HUES6 (cell line): Measurements from ENCODE around the gene CAVIN4.
A peak's percentile ranks its signal among the peaks of the same experiment; 100 is the strongest.

Source experiments
- H3K27ac ChIP-seq: 2 replicates; pipeline ENCODE4 v1.7.0; 2013; ENCODE audit warnings: low read depth, mild to moderate bottlenecking, low read length, inconsistent platforms
- H3K27me3 ChIP-seq: 2 replicates; pipeline ENCODE4 v1.6.1; 2013; ENCODE audit warnings: low read length; ENCODE audit not compliant: control insufficient read depth, insufficient read depth
- H3K36me3 ChIP-seq: 2 replicates; pipeline ENCODE4 v1.6.1; 2013; ENCODE audit warnings: low read length; ENCODE audit not compliant: control insufficient read depth, insufficient read depth
- H3K4me1 ChIP-seq: 2 replicates; pipeline ENCODE4 v1.6.1; 2013; ENCODE audit warnings: low read length; ENCODE audit not compliant: control insufficient read depth, insufficient read depth
- H3K4me3 ChIP-seq: 2 replicates; pipeline ENCODE4 v1.5.1; 2013; ENCODE audit warnings: low read depth, low read length
- H3K9ac ChIP-seq: one replicate; pipeline ENCODE4 v1.6.1; 2013; ENCODE audit warnings: mild to moderate bottlenecking, low read length
- H3K9me3 ChIP-seq: 2 replicates; pipeline ENCODE4 v1.6.1; 2013; ENCODE audit warnings: low read depth, low read length; ENCODE audit not compliant: control insufficient read depth, insufficient read depth

The CAVIN4 gene

GRCh38 chr9:100590481-100590880 is 12.6 kb downstream of the CAVIN4 start:
- Histone ChIP-seq H3K4me3 (no peak overlapping the region), H3K9ac (no peak overlapping the region), H3K4me1 (peaks cover 3% of the 10 kb centered on the region; the same call in 1 of the 2 replicates), H3K9me3 (no peaks in the 10 kb centered on the region), H3K36me3 (peaks cover 22% of the 10 kb centered on the region), H3K27me3 (no peaks in the 10 kb centered on the region), H3K27ac (no peak overlapping the region)

GRCh38 chr9:100591139-100591538 is 13.3 kb downstream of the CAVIN4 start:
- H3K27ac ChIP-seq: no peak overlapping the region
- no peak overlapping the region for H3K9ac ChIP-seq
- H3K4me1 ChIP-seq: peaks cover 4% of the 10 kb centered on the region; the same call in 1 of the 2 replicates
- H3K9me3 ChIP-seq: no peaks in the 10 kb centered on the region
- H3K36me3 ChIP-seq: peaks cover 16% of the 10 kb centered on the region
- H3K4me3 ChIP-seq: no peak overlapping the region
- H3K27me3 ChIP-seq: no peaks in the 10 kb centered on the region

- Histone ChIP-seq H3K4me1 (peaks cover 4% of the 10 kb centered on the region; the same call in 1 of the 2 replicates), H3K9me3 (no peaks in the 10 kb centered on the region), H3K36me3 (peaks cover 10% of the 10 kb centered on the region), H3K27ac (no peak overlapping the region), H3K4me3 (no peak overlapping the region), H3K27me3 (no peaks in the 10 kb centered on the region), H3K9ac (no peak overlapping the region)
These were observed 13.9 kb downstream of the CAVIN4 start for GRCh38 chr9:100591639-100592412.

- H3K9ac ChIP-seq: no peak overlapping the region
- no peaks in the 10 kb centered on the region for H3K36me3 ChIP-seq
- peaks cover 17% of the 10 kb centered on the region for H3K4me1 ChIP-seq
- no peak overlapping the region for H3K27ac ChIP-seq
- no peaks in the 10 kb centered on the region for H3K9me3 ChIP-seq
- no peaks in the 10 kb centered on the region for H3K27me3 ChIP-seq
- H3K4me3 ChIP-seq: no peak overlapping the region
These were observed 17.7 kb downstream of the CAVIN4 start for GRCh38 chr9:100595391-100596199.

- Histone ChIP-seq H3K36me3 (no peaks in the 10 kb centered on the region), H3K4me3 (no peak overlapping the region), H3K9ac (no peak overlapping the region), H3K27ac (no peak overlapping the region), H3K4me1 (peaks cover 21% of the 10 kb centered on the region), H3K27me3 (no peaks in the 10 kb centered on the region), H3K9me3 (no peaks in the 10 kb centered on the region)
These were observed 19.4 kb downstream of the CAVIN4 start for GRCh38 chr9:100597236-100597635.

GRCh38 chr9:100598641-100599145 is 20.8 kb downstream of the CAVIN4 start:
- no peaks in the 10 kb centered on the region for H3K9me3 ChIP-seq
- H3K36me3 ChIP-seq: no peaks in the 10 kb centered on the region
- H3K9ac ChIP-seq: no peak overlapping the region
- peaks cover 24% of the 10 kb centered on the region for H3K4me1 ChIP-seq
- H3K27ac ChIP-seq: no peak overlapping the region
- H3K4me3 ChIP-seq: peak overlapping the region; percentile 55
- no peaks in the 10 kb centered on the region for H3K27me3 ChIP-seq

- no peak overlapping the region for H3K4me3 ChIP-seq
- H3K36me3 ChIP-seq: no peaks in the 10 kb centered on the region
- H3K27me3 ChIP-seq: no peaks in the 10 kb centered on the region
- no peak overlapping the region for H3K9ac ChIP-seq
- no peak overlapping the region for H3K27ac ChIP-seq
- H3K9me3 ChIP-seq: no peaks in the 10 kb centered on the region
- peaks cover 21% of the 10 kb centered on the region for H3K4me1 ChIP-seq
These were observed 22.7 kb downstream of the CAVIN4 start for GRCh38 chr9:100600521-100601079.

- Histone ChIP-seq H3K4me3 (no peak overlapping the region), H3K9ac (no peak overlapping the region), H3K27ac (no peak overlapping the region), H3K27me3 (no peaks in the 10 kb centered on the region), H3K4me1 (peaks cover 21% of the 10 kb centered on the region), H3K36me3 (no peaks in the 10 kb centered on the region), H3K9me3 (no peaks in the 10 kb centered on the region)
These were observed 23.3 kb downstream of the CAVIN4 start for GRCh38 chr9:100601216-100601615.

- H3K4me3 ChIP-seq: no peak overlapping the region
- no peaks in the 10 kb centered on the region for H3K36me3 ChIP-seq
- H3K27ac ChIP-seq: no peak overlapping the region
- H3K9ac ChIP-seq: no peak overlapping the region
- H3K27me3 ChIP-seq: no peaks in the 10 kb centered on the region
- H3K9me3 ChIP-seq: no peaks in the 10 kb centered on the region
- peaks cover 21% of the 10 kb centered on the region for H3K4me1 ChIP-seq
These were observed 24.5 kb downstream of the CAVIN4 start for GRCh38 chr9:100602342-100602801.

GRCh38 chr9:100605405-100605804 is 27.5 kb downstream of the CAVIN4 start:
- Histone ChIP-seq H3K9me3 (no peaks in the 10 kb centered on the region), H3K4me3 (no peak overlapping the region), H3K4me1 (peaks cover 7% of the 10 kb centered on the region), H3K36me3 (no peaks in the 10 kb centered on the region), H3K27ac (no peak overlapping the region), H3K9ac (no peak overlapping the region), H3K27me3 (no peaks in the 10 kb centered on the region)
